Neutrophil (primary cell): ENCODE measurements around the gene LMF1.

Experiments
- H3K27ac ChIP-seq: fragments of 200-600 bp; sonication (generic); 2 replicates; pipeline ENCODE4 v1.5.1; 2016; ENCODE audit warnings: mild to moderate bottlenecking, moderate library complexity
- H3K27me3 ChIP-seq: fragments of 200-600 bp; sonication (generic); 2 replicates; pipeline ENCODE4 v1.6.0; 2016; ENCODE audit warnings: mild to moderate bottlenecking
- H3K36me3 ChIP-seq: fragments of 200-600 bp; sonication (generic); 2 replicates; pipeline ENCODE4 v1.5.1; 2017
- H3K4me1 ChIP-seq, 2 experiments: fragments of 200-600 bp in 1 of 2; sonication (generic) in 1 of 2; 1 replicate in 1 of 2; 2 replicates in 1 of 2; pipeline versions ENCODE4 v1.5.1 to v1.6.1; 2013 to 2016; ENCODE audit warnings: low read depth in 1 of 2, low read length in 1 of 2, mild to moderate bottlenecking in 1 of 2, moderate library complexity in 1 of 2; ENCODE audit not compliant: control insufficient read depth in 1 of 2, insufficient read depth in 1 of 2
- H3K4me3 ChIP-seq, 2 experiments: fragments of 200-600 bp in 1 of 2; sonication (generic) in 1 of 2; 1 replicate in 1 of 2; 2 replicates in 1 of 2; pipeline ENCODE4 v1.5.1; 2013 to 2016; ENCODE audit warnings: low read depth in 1 of 2, low read length in 1 of 2, mild to moderate bottlenecking in 1 of 2, moderate library complexity in 1 of 2
- H3K9me3 ChIP-seq: fragments of 200-600 bp; sonication (generic); 2 replicates; pipeline ENCODE4 v1.5.1; 2016
- CTCF ChIP-seq: fragments of 200-600 bp; sonication (generic); IDR thresholded peaks from 2 replicates; pipeline ENCODE4 v1.5.1; 2016; ENCODE audit warnings: antibody characterized with exemption

Gene LMF1

DNA sequence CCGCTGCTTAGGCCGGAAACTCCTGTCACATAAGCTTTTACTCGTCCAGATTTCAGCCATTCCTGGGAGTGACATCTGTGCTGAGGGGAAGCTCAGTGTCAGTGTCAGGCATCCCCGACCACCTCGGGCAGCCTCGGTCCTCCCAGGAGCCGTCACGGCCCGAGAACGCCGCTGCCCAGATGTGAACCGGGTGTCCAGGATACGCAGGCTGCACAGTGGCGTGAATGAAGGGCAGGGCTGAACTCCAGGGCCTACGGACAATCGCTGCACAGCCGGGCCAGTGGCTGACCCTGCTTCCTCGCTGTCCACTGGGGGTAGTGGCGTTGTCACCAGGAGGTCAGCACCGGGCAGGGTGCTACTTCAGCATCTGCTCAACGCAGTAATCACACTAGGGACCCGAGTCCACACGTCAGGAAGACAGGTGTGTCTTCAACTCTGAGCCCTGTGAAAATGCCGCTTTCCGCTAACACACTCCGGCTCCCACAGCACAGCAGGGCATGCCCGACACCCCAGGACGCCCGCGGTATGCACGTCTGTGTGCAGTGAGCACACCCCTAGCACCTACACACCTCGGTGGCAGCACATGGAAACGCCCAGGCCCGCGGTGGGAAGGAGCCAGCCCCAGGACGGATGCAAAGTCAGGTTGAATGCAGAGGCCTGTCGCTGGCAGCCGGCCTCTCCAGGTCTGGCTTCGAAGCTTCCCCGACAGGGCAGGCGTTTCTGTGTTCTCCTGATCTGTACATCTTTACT lies 3.1 kb downstream of the LMF1 start:
- Histone ChIP-seq H3K4me3 (no peak overlapping the region), H3K27me3 (peaks cover 23% of the 10 kb centered on the region), H3K27ac (no peak overlapping the region), H3K36me3 (peaks cover 14% of the 10 kb centered on the region), H3K9me3 (no peaks in the 10 kb centered on the region), H3K4me1 (peaks cover 10 to 15% of the 10 kb centered on the region in 2 experiments)
- no peak for TF ChIP-seq CTCF

DNA sequence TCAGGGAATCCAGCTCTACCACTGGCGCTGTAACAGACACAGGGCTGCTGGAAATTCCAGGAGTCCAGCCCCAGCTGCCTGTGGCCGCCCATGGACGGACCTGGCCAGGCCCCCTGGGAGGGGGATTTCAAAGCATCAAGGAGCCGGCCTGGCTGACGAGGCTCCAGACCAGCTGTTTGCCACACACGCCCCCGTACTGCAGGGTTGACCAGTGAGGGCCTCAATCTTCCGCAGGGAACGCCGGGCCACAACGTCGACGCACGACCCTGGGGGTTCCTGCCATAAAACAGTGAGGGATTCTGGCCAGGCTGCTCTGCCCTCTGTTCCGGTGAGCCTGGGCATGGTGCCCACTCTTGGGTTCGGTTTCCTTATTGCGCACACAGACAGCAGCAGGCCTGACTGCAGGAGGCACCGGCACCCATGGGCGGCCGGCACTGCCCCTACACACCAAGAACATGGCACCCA lies 3.7 kb downstream of the LMF1 start:
- peaks cover 14% of the 10 kb centered on the region for H3K36me3 ChIP-seq
- no peak overlapping the region for H3K27ac ChIP-seq
- peaks cover 16% of the 10 kb centered on the region for H3K27me3 ChIP-seq
- H3K4me1 ChIP-seq, result peaks cover 10 to 15% of the 10 kb centered on the region in 2 experiments
- no peaks in the 10 kb centered on the region for H3K9me3 ChIP-seq
- TF ChIP-seq CTCF, result no peak
- H3K4me3 ChIP-seq, result no peak overlapping the region

- peaks cover 14% of the 10 kb centered on the region for H3K36me3 ChIP-seq
- no peak overlapping the region for H3K27ac ChIP-seq
- no peak overlapping the region for H3K4me3 ChIP-seq
- no peak for TF ChIP-seq CTCF
- H3K4me1 ChIP-seq, result peaks cover 10 to 15% of the 10 kb centered on the region in 2 experiments
- no peaks in the 10 kb centered on the region for H3K9me3 ChIP-seq
- peaks cover 11% of the 10 kb centered on the region for H3K27me3 ChIP-seq
These were observed 4.3 kb downstream of the LMF1 start for GRCh38 chr16:966505-966904.

- H3K4me1 ChIP-seq, result peaks cover 10 to 12% of the 10 kb centered on the region in 2 experiments
- H3K27ac ChIP-seq, result no peak overlapping the region
- no peak for TF ChIP-seq CTCF
- H3K4me3 ChIP-seq, result no peak overlapping the region
- H3K27me3 ChIP-seq, result peaks cover 7% of the 10 kb centered on the region
- H3K36me3 ChIP-seq, result peaks cover 14% of the 10 kb centered on the region
- H3K9me3 ChIP-seq, result no peaks in the 10 kb centered on the region
These were observed 4.7 kb downstream of the LMF1 start for GRCh38 chr16:966035-966434.

DNA sequence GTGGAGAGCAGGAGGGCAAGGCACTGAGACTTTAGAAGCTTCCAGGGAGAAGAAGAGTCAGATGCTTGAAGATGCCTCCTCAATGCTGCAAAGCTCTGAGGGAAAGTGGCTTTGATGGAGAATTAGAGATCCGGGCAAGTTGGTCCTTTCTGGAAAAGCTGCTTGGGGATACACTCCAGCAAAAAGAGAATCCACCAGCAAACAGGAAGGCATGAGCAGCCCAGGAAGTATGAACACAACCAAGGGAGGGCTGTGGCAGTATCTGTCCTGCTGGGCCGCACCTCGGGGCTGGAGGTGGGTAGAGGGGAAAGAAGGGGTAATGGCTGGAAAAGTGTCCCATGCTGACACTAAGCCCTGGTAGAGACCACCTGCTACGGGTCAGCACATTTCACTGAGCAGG lies 5.3 kb downstream of the LMF1 start:
- Histone ChIP-seq H3K27me3 (peaks cover 6% of the 10 kb centered on the region), H3K27ac (no peak overlapping the region), H3K4me3 (no peak overlapping the region), H3K9me3 (no peaks in the 10 kb centered on the region), H3K4me1 (peaks cover 8 to 9% of the 10 kb centered on the region in 2 experiments), H3K36me3 (peaks cover 14% of the 10 kb centered on the region)
- TF ChIP-seq CTCF, result no peak
